Fibroblast of lung (primary cell): ENCODE data around the gene UQCRH. TPM values are rescaled to one million over a fixed set of nuclear protein-coding genes. Genes with fewer than 3 reads are reported as not detected.
"Not testable (repeated sequence)": the region's sequence is repeated elsewhere in the genome, so short reads cannot be mapped to it uniquely, and the experiment has no call there.

Experiments used
- DNase-seq, 2 donors: peaks; one replicate each; pipeline versions ENCODE4 v3.0.0 to v3.0.0-alpha.2; 2010; ENCODE audit warnings: low read depth in 2 of 2
- H2AFZ ChIP-seq: 2 replicates; pipeline ENCODE4 v1.5.1; 2012; ENCODE audit warnings: low read length, control low read depth, inconsistent platforms
- H3K27ac ChIP-seq: 2 replicates; pipeline ENCODE4 v1.5.1; 2011; ENCODE audit warnings: low read length, control low read depth; ENCODE audit not compliant: insufficient read depth
- H3K27me3 ChIP-seq: 2 replicates; pipeline ENCODE4 v1.5.1; 2011; ENCODE audit warnings: mild to moderate bottlenecking, low read length; ENCODE audit not compliant: control insufficient read depth, insufficient read depth
- H3K36me3 ChIP-seq: 2 replicates; pipeline ENCODE4 v1.5.1; 2011; ENCODE audit warnings: low read length; ENCODE audit not compliant: control insufficient read depth, insufficient read depth
- H3K4me1 ChIP-seq: 2 replicates; pipeline ENCODE4 v1.5.1; 2011; ENCODE audit warnings: low read length; ENCODE audit not compliant: control insufficient read depth, insufficient read depth; ENCODE audit errors: extremely low read depth
- H3K4me2 ChIP-seq: 2 replicates; pipeline ENCODE4 v1.5.1; 2011; ENCODE audit warnings: low read length, control low read depth; ENCODE audit not compliant: insufficient read depth; ENCODE audit errors: extremely low read depth
- H3K4me3 ChIP-seq, 4 experiments: fragments of 200-600 bp in 1 of 4; sonication (generic) in 1 of 4; replicated peaks in 1 of 4; 2 replicates each; pipeline ENCODE4 v1.5.1; 2011 to 2016; ENCODE audit warnings: low read length in 4 of 4, low read depth in 3 of 4, mild to moderate bottlenecking in 3 of 4, control low read depth in 2 of 4, inconsistent platforms in 1 of 4, mixed read lengths in 1 of 4; ENCODE audit not compliant: insufficient read depth in 1 of 4; ENCODE audit errors: control extremely low read depth in 1 of 4
- H3K79me2 ChIP-seq: 2 replicates; pipeline ENCODE4 v1.5.1; 2012; ENCODE audit warnings: mild to moderate bottlenecking, low read length, inconsistent platforms; ENCODE audit not compliant: control insufficient read depth, insufficient read depth
- H3K9ac ChIP-seq: 2 replicates; pipeline ENCODE4 v1.5.1; 2011; ENCODE audit warnings: mild to moderate bottlenecking, low read length, control low read depth; ENCODE audit not compliant: insufficient read depth
- H3K9me3 ChIP-seq: 2 replicates; pipeline ENCODE4 v1.5.1; 2012; ENCODE audit warnings: low read depth, low read length; ENCODE audit not compliant: control insufficient read depth, insufficient read depth
- H4K20me1 ChIP-seq: 2 replicates; pipeline ENCODE4 v1.5.1; 2011; ENCODE audit warnings: low read length; ENCODE audit not compliant: control insufficient read depth, insufficient read depth; ENCODE audit errors: extremely low read depth
- CTCF ChIP-seq, 2 donors: IDR thresholded peaks in 1 of 2; conservative IDR thresholded peaks in 1 of 2; 1 replicate in 1 of 2; 2 replicates in 1 of 2; pipeline ENCODE4 v1.5.1; 2011 to 2012; ENCODE audit warnings: low read length in 2 of 2, control low read depth in 1 of 2, inconsistent platforms in 1 of 2, low read depth in 1 of 2, mild to moderate bottlenecking in 1 of 2
- EZH2 ChIP-seq: IDR thresholded peaks from 2 replicates; pipeline ENCODE4 v1.5.1; 2012; ENCODE audit warnings: low read length, control low read depth, mild to moderate bottlenecking; ENCODE audit errors: missing control alignments
- polyA plus RNA-seq, 2 donors: library from polyadenylated mRNA; depleted of rRNA in 1 of 2; stranded (reverse) in 1 of 2; unstranded in 1 of 2; fragments of >200 nt; gene quantifications; 2 replicates each; pipeline ENCODE4 v1.2.1, GENCODE V29; 2011 to 2012; ENCODE audit warnings: missing spikeins in 1 of 2
- total RNA-seq: library from RNA; depleted of rRNA; stranded (reverse); fragments of >200 nt; gene quantifications from 2 replicates; pipeline ENCODE4 v1.2.1, GENCODE V29; 2014

Gene UQCRH
- total and polyA plus RNA-seq, 2 donors (not counting 1 experiment from before 2014, with no cell fraction given) = 447 to 514 TPM

GRCh38 chr1:46362158-46362557 is 58.7 kb downstream of the UQCRH start:
- TF ChIP-seq EZH2 (no peak), CTCF (conservative IDR thresholded peaks at IDR 0.05 in 1 of 2, IDR thresholded peaks at IDR 0.05 in 1 of 2; ENCODE audit: low read depth in 1 of 2, low read length in 2 of 2) (no peak)
- Histone ChIP-seq H3K79me2 (no peaks in the 10 kb centered on the region), H3K4me2 (no peak overlapping the region), H3K9ac (no peak overlapping the region), H3K36me3 (peaks cover 10% of the 10 kb centered on the region), H4K20me1 (no peaks in the 10 kb centered on the region), H3K9me3 (no peaks in the 10 kb centered on the region), H3K27me3 (no peaks in the 10 kb centered on the region), H3K4me3 (no peak overlapping the region), H3K27ac (no peak overlapping the region), H2AFZ (no peak overlapping the region), H3K4me1 (no peaks in the 10 kb centered on the region)
- no peak for DNase-seq

DNA sequence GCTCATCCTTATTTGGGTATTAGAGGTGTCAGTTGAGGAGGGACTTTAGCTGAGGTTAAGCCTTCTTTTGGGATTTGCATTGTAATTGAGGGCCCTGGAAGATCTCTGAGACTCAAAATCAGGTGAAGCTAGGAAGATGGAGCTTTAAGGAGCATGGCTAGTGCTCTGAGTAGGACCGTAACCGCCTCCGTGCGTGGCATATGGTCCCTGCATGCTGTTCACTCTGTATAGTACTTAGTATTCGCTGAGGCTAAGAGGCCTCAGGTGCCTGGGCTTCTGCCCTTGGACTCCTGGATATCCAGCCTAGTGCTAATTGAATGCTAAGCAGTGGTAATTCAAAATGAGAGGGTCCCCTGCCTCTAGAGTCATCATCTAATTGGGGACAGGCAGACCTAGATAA is 59.6 kb downstream of the UQCRH start:
- Histone ChIP-seq H3K9ac (no peak overlapping the region), H3K36me3 (peaks cover 10% of the 10 kb centered on the region), H3K27ac (no peak overlapping the region), H3K9me3 (no peaks in the 10 kb centered on the region), H3K27me3 (no peaks in the 10 kb centered on the region), H3K4me2 (no peak overlapping the region), H3K4me1 (no peaks in the 10 kb centered on the region), H3K79me2 (no peaks in the 10 kb centered on the region), H3K4me3 (no peak overlapping the region), H2AFZ (no peak overlapping the region), H4K20me1 (no peaks in the 10 kb centered on the region)
- TF ChIP-seq EZH2 (no peak), CTCF (conservative IDR thresholded peaks at IDR 0.05 in 1 of 2, IDR thresholded peaks at IDR 0.05 in 1 of 2; ENCODE audit: low read depth in 1 of 2, low read length in 2 of 2) (no peak)
- DNase-seq = no peak

GRCh38 chr1:46364612-46365011 is 61.1 kb downstream of the UQCRH start:
- no peaks in the 10 kb centered on the region for H3K27me3 ChIP-seq
- DNase-seq = peak; percentile 38 to 39
- no peak overlapping the region for H3K9ac ChIP-seq
- H3K4me1 ChIP-seq = no peaks in the 10 kb centered on the region
- no peak overlapping the region for H3K4me2 ChIP-seq
- H3K27ac ChIP-seq = no peak overlapping the region
- H3K9me3 ChIP-seq = no peaks in the 10 kb centered on the region
- H4K20me1 ChIP-seq = no peaks in the 10 kb centered on the region
- H3K79me2 ChIP-seq = no peaks in the 10 kb centered on the region
- peaks cover 10% of the 10 kb centered on the region for H3K36me3 ChIP-seq
- TF ChIP-seq EZH2 (no peak), CTCF (conservative IDR thresholded peaks at IDR 0.05 in 1 of 2, IDR thresholded peaks at IDR 0.05 in 1 of 2; ENCODE audit: low read depth in 1 of 2, low read length in 2 of 2) (no peak)
- no peak overlapping the region for H2AFZ ChIP-seq
- H3K4me3 ChIP-seq = no peak overlapping the region

- not testable (repeated sequence) for H3K4me3 ChIP-seq, H3K27me3 ChIP-seq, H3K9me3 ChIP-seq, H3K79me2 ChIP-seq, H3K9ac ChIP-seq, H3K4me2 ChIP-seq, H2AFZ ChIP-seq, DNase-seq, H3K27ac ChIP-seq, H4K20me1 ChIP-seq, H3K4me1 ChIP-seq
- H3K36me3 ChIP-seq = peaks cover 10% of the 10 kb centered on the region
These were observed 62.3 kb downstream of the UQCRH start for GRCh38 chr1:46365796-46366195.
